GM19025 (cell line): ENCODE data around the gene SSU72.
"Not testable (repeated sequence)": the region's sequence is repeated elsewhere in the genome, so short reads cannot be mapped to it uniquely, and the experiment has no call there.

Experiments used
- ATAC-seq: cut with Tn5 transposase; IDR thresholded peaks from one replicate; pipeline ENCODE4 v1.9.1; 2021; ENCODE audit warnings: mild to moderate bottlenecking, low read depth, moderate library complexity; ENCODE audit not compliant: unreplicated experiment

The SSU72 gene

DNA sequence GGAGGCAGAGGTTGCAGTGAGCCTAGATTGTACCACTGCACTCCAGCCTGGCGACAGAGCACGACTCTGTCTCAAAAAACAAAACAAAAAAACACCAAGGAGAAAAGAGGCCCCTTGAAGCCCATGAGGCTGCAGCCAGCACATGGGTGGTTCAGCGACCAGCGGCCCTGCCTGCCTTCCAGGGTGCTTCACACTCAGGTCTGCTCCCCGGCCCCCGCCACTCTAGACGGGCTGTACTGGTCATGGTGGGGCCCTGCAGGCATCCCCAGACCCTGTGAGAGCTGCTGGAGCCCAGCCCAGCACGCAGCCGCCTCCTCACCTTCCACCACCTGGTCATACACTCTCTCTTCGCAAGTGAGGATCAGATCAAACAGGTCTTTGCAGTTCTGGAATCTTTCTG is 30.1 kb downstream of the SSU72 start:
- ATAC-seq, result no peak

DNA sequence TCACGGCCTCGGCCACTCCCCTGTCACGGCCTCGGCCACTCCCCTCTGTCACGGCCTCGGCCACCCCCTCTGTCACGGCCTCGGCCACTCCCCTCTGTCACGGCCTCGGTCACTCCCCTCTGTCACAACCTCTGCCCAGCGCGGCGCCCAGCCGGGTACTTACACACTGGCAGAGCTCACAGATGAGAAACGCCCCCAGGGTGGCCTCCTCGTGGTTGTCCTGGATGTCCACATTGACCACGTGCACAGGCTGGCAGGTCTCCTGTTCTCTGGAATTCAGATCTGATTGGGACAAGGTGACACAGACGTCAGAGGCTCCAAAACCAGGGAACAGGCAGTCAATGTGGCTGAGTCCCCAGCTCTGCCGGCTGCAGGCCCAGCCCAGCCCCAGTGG is 31.0 kb downstream of the SSU72 start:
- ATAC-seq, result no peak

DNA sequence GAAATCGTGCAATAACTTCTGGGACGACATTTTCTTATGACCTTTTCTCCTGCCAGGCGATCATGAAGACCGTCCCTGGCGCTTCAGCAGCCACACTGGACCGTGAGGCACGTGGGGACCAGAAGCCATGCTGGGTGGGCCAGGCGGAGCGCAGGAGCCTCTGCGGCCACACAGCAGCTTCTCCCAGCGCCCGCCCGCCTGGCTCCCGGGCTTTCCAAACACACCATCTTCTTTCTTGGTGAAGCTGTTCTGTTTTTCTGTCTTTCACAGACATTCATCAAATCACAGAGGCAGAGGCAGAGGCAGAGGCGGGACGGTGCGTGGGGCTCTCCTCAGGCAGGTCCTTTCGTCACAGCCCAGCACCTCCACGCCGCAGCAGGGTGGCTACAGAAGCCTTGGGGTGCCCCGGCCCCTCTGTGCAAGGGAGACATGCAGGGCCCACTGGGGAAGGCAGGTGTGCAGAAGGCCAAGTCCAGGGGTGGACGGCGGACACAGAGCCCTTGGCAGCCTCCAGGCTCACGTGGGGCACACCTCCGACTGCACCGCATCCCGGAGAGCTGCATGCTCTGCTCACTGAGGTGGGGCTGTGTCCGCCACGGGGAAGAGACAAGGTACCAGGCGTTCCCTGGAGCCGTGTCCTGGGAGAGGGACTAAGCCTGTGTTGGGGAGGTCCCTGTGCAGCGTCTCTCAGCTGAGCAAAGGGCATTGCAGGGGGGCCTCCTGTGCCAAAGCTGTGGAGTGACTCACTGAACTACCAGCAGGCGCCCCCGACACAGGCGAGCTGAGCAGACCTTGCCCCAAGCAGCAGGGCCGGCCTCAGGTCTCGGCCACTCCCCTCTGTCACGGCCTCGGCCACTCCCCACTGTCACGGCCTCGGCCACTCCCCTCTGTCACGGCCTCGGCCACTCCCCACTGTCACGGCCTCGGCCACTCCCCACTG is 31.6 kb downstream of the SSU72 start:
- ATAC-seq, result no peak

DNA sequence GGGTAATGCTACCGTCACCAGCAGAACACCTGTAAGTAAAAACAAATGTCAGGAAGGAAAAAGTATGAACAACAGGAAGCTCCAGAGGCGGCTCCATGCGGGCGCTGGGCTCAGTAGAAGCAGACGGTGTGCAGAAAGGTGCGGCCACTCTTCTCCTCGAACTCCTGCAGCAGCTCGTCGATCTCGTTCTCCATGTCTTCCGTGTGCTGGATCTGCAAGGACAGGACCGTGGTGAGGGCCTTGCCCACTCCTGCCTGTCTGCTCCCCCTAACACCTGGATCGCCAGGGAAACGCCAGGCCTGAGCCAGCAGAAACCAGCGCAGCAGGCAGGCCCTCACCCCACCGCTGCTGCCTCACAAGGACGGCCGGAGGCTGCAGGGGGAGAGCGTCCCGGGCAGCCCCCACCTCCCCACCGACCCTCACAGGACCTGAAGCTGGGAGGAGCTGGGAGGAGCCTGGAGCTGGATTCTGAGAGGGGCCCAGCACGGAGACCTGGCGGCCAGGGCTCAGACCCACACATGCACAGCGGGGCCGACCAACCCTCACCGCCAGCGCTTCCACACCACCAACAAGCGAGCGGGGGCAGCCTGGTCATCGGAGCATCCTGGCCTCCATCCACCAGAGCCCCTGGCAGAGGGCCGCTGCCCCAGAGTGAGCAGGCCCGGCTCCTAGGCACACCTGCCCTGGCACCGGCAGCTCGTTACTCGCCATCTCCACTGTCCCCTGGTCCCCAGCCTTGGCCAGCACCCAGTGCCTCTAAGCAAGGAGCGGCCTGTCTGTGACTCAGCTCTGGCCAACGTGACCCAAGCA is 32.5 kb downstream of the SSU72 start:
- ATAC-seq, result no peak

DNA sequence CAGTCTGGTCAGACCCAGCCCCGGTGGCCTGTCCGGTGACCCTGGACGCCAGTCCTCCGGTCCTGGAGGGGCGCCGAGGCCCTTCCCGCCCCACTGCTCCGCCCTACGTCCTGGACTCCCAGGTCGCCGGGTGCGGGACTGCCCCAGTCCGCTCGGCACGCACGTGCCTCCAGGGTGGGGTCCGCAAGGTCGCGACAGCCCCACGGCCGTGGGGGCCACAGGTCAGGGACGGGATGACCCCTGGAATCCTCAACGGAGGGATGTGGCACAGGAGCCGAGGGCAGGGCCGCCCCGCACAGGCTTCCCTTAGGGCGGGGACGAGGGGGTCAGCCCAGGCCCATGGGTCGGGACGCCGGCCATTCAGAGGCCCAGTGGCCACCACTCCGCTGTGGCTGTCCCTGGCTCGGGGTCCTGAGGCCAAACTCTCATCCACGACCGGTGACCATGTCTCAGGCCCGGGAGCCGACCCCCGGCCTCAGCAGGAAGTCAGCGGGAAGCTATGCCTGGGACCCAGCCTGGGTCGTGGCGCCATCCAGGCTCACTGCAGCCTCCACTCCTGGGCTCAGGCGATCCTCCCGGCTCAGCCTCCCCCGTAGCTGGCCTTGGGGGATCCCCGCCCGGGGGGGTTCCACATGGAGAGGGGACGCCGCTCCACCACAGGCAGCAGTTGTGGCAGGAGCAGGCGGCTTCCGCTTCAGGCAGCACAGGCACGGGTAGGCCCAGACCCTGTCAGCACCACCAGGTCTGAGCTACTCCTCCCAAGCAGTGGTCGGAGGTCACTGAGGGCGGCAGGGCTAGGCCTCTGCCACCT is 33.6 kb downstream of the SSU72 start:
- no peak for ATAC-seq

DNA sequence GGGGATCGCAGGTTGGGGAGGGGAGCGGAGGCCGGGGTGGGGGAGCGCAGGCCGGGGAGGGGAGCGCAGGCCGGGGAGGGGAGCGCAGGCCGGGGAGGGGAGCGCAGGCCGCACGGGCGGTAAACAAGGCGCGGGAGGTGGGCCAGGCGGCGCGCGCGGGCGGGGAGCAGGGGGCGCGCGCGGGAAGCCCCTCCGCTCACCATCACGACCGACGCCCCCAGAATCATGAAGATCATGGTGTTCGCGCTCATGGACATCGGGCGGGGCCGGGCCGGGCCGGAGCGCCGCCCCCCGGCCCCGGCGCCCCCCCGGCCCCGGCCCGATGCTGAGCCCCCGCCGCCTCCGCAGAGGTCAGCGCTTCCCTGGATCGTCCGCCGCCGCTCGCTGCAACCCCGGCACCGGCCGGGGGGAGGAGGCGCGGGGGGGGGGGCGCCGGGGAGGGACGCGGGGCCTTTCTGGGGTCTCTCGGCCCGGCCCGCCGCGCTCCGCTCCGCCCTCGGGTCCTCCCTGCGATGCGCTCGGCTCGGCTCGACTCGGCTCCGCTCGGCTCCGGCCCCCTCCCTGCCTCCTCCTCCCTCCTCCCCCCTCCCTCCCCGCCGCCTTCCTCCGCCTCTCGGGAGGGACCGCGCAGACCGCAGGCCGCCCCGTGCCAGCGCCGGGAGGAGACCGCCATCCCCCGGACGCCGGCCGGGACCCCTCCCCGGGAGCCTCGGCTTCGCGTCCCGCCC is 34.4 kb downstream of the SSU72 start, which contains the start of gene TMEM240:
Gene TMEM240, minus strand, starts transcription at position 535 of the 728 bp plus-strand sequence. Its CDS starts 278 bp downstream, at position 257.
- ATAC-seq, result no peak

DNA sequence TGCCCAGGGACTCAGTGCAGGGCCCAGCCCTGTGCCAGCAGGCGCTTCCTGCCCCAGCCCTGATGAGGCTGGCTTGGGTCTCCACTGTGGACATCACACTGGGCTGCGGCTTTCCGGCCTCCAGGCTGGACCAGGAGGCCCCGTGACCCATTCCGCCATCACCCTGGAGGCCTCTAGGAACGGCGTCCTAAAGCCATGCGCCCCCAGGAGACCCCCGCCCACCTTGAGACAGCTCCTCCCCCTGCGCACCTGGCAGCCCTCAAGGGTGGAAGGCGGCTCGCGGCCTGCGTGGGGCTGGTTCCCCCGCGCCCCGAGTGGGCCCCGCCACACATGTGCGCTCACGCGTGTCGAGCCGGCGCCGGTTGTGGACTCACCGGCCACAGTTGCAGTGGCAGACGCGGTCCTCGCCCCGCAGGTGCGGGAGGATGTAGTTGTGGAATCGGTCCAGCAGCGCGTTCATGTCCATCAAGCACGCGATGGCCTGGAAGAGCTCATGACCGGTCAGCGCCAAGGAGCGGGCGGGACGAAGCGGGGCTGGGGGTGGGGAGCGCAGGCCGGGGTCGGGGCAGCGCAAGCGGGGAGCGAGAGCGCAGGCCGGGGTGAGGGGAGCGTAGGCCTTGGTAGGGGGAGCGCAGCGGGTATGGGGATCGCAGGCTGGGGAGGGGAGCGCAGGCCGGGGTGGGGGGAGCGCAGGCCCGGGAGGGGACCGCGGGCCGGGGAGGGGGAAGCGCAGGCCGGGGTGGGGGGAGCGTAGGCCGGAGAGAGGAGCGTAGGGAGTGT is 35.2 kb downstream of the SSU72 start:
- ATAC-seq, result no peak

DNA sequence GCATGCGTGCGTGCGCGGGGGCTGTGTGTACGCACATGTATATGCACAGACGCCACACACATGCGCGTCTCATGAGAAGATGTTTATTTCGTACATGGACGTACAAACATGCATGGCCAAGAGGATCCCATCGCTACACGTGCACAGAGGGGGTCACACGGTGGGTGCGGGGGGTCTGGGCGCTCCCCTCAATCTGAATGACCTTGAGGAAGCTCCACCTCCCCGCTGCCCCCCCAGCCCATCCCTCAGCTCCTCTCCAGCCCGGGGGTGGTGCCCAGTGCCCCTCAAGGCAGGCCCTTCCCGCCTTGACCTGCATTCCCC is 35.7 kb downstream of the SSU72 start:
- ATAC-seq, result no peak

DNA sequence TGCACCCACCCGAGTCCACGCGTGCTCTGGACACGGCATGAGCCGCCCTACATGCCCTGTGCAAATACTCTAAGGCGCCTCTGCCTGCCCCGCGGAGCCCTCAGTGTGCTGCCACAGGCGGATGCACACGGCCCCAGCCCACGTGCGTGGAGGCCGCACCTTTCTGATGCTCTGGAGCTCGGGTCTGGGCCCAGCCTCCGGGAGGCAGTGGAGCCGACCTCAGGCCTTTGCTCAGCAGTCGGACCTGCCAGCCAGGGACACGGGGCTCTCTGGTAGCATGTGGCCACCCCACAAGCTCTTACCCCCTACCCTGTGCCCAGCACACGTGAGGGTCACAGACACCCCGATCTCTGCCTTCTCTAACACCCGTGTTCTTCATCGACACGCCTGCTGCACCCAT is 36.3 kb downstream of the SSU72 start:
- ATAC-seq, result no peak

DNA sequence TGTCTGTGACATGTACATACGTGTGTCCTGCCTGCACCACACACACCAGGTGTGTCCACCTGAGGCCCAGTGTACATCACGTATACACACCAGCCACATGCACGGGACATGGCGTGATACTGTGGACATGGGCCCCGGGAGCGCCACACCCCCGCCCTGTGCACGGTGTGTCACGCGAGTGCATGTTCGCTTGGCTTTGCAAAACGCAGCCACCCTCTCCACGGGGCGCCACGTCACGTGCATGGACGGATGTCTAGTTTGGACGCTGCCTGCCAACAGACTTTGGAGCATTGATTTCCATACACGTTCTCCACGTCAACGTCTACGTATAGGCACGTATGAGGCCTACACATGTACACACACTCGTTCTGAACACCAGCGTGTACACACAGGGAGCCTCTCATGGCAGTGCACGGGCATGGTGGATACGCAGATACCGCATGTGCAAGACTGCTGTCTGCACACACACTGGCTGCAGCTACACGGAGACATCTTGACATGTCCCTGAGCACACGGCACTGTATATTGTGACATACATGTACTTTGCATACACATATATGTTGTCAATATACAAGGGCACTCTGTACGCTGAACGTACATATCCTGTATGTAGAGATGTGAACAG is 36.9 kb downstream of the SSU72 start:
- no peak for ATAC-seq

DNA sequence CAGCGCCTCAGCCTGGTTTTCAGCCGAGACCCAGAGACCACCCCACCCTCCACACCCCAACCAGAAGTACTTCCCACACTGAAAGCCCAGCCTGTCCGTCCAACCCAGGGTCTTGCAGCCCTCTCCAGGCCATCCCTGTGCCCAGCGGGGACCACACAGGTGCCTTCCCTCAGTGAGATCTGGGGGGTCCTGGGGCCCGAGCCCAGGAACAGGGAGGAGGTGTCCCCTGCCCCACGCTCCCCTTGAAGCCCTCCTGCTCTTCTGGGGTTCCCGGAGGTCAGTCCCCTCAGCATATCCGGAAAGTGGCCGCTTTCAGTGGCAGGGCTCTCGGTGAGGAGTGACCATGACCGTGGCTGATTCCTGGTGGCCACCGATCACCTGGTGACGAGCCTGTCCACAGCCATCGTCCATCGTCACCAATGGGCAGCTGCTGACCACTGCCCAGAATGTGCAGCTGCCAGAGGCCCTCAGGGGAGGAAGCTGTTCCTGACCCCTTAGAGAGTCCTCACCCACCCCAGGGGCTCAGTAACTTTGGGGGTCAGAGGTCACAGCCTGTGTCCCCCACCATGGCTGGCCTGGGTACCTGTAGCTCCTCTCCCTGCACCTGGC is 37.6 kb downstream of the SSU72 start:
- ATAC-seq, result no peak

DNA sequence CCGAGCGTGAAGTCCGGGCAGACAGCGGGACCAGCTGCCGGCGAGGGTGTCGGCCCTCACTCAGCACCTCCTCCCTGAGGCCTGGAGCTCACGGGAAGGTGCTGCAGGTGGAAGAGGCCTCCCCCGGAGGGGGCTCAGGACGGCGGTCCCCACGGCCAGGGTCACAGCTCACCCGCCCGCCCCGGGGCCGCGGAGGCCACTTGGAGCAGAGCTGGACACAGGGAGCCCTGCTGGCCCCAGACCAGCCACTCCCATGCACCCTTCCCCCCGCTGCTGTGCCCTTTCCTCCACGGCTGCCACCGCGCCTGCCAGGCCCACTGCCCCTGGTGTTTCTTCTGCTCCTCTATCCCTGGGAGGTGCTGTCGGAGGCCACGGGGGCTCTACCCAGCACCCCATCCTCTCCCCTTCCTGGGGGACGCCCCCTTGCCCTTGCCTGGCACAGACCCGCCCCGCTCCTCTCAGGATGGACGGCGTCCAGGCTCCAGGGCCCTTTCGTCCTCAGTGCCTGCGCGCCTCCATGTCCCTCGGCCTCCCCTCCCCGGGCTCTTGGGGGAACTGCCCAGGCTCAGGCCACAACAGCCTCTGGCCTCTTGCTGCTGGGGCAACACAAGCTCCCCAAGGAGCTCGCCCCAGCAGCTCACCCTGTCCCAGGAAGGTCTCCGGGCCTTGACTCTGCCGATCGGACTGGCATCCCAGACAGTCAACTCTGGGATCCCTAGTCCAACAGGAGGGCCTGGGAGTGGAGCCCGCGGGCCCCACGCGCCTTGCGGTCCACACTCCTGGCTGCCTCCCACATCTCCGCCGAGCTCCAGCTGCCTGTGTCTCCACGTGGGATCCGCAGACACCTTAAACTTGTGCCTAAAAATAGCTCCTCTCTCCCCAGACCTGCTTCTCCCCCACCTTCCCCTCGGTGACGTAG is 38.4 kb downstream of the SSU72 start:
- no peak for ATAC-seq

DNA sequence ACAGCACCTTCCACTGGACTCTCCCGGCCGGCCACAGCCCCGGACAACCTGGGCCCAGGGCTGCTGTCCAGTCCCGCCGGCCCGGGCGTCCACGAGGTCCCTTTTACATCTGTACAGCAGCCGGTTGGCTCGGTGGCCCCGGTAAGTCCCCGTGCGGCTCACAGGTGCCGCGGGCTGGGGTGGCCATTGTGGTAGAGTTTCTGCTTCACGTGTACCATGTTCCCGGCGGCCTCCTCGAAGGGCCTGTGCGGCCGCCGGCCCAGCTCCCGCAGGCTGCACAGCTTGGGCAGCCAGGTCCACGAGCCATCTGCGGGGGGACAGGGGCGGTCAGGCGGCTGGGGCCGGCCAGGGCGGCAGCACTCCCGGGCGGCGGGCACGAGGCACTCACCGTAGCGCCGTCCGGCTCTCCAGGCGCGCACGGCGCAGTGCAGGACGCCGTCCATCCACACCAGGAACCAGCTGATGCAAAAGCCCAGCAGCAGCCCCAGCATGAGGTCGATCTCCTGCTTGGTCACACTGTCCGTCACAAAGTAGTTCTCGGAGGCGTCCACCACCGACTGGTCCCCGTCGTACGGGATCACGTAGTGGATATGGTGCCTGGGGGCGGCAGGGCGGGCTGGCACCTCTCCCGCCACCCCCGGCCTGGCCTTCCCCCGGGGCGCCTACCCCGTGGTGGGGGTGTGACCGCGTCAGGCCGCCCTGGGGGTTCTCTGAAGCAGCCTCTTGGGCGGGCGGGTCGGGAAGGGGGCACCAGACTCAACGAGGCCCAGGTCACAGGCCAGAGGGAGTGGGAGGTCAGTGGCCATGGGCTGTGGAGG is 39.3 kb downstream of the SSU72 start:
- ATAC-seq, result no peak

DNA sequence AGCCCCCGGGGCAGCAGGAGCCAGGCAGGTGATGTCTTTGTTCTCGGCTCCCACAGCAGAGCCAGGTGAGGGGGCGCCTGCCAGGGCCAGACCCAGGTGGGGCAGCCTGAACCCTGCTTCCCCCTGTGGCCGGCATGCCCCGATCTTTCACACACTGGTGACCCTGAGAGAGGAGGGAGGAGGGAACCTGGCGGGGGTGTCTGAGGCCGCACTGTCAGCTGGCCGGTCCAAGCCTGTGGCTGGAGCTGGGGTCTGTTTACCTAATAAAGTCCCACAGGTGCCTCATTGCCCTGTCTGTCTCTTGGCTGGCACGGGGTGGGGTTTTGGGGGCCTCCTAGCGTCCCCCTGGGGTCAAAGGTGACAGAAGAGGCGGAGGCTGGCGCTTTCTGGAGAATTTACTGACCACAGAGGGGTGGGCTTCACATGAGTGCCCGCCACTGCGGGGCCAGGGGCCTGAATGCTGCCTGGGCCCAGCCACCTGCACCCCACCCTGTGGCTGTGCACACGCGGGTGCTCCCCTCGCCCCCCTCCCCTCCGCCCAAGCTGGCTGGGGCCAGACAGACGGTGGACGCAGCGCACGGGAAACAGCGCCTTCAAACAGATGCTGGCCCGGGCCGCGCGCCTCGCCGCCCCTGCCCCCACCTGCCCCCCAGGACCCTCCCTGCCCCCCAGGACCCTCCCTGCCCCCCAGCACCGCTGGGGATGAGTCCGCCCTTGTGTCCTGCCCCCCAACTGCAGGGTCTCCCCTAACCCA is 40.1 kb downstream of the SSU72 start:
- ATAC-seq, result no peak

DNA sequence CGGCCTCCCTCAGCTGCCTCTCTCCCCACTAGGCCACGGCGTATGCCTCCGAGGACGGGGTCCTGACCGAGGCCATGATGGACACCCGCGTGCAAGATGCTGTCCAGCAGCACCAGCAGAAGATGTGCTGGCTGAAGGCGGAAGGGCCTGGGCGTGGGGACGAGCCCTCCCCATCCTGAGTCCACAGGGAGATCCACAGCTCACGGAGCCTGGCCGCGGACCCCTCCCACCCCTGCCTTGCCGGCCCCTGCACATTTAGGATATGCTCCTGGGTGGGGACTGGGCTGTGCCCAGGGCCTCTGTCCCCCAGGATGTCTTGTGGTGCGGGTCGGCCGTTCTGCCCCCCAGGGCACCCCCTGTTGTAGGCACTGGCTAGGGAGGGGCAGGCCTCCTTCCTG is 40.8 kb downstream of the SSU72 start:
- not testable (repeated sequence) for ATAC-seq
